M059J (cell line): ENCODE data around the gene JAG2. TPM values are rescaled to one million over a fixed set of nuclear protein-coding genes. Genes with fewer than 3 reads are reported as not detected.

Experiments used
- DNase-seq: peaks from one replicate; pipeline ENCODE4 v3.0.0-alpha.2; 2012; ENCODE audit warnings: low read depth
- total RNA-seq: library from RNA; depleted of rRNA; stranded (reverse); fragments of >200 nt; shearing (Covaris generic); gene quantifications from 2 replicates; pipeline ENCODE4 v1.2.3, GENCODE V29; 2014

JAG2 gene
- total RNA-seq, 1 experiment from 2014 or later, result 0.44 TPM

- DNase-seq, result no peak
Measured at GRCh38 chr14:105139831-105140239, 28.7 kb downstream of the JAG2 start.

DNA sequence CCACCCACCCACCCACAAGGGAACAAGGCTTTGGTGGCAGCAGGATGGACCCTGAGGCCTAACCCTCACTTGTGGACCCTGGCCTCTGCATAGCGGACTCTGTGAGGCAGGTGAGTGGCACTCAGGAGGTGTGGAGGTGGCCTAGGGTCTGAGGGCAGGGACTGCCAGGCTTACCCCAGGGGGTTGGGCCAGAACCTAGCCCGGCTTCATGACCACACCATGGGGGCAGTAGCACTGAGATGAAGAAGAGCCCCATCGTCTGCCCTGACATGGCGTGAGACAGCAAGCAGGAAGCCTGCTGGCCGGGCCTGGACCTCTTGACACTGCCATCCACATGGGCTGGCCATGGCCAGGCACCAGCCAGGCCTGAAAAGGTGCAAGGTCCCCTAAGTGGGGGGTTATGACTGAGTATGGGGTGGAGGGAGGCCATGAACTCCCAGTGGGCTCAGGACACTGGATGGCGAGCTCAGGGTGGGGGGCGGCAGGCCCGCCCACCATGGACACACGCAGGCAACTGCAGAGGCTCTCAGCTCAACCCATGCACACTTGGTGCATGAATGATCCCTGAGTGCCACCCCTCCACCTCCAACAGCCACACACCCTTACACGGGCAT, 29.3 kb downstream of the JAG2 start:
- no peak for DNase-seq

DNA sequence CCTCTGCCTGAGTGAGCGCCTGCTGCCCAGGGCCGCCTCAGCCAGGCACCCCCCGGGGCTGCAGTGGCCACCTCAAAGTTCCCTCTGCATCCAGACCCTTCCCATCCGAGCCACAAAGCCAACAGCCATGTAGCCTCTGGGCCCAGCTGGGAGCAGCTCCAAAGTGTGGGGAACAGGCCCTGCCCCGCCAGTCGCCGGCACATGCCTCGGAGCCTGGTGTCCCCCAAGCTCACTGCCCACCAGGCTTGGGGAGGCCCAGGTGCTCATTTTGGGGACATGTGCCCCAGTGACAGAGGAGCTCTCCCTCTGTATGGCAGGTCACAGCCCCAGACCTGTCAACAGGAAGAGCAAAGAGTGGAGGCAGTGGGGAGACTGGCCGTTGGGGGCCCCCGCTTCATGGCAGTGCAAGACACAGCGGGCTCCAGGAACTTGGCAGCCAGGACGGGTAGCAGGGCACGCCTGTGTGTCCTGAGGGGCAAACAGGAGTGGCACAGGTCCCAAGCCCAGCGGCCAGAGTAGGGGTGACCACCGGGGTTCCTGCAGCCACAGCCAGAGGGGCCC, 29.9 kb downstream of the JAG2 start:
- DNase-seq, result no peak

GRCh38 chr14:105138021-105138541, 30.5 kb downstream of the JAG2 start:
- DNase-seq, result no peak

- no peak for DNase-seq
Measured at GRCh38 chr14:105137481-105138020, 31.0 kb downstream of the JAG2 start.

GRCh38 chr14:105136401-105137322, 31.9 kb downstream of the JAG2 start:
- DNase-seq, result no peak

DNA sequence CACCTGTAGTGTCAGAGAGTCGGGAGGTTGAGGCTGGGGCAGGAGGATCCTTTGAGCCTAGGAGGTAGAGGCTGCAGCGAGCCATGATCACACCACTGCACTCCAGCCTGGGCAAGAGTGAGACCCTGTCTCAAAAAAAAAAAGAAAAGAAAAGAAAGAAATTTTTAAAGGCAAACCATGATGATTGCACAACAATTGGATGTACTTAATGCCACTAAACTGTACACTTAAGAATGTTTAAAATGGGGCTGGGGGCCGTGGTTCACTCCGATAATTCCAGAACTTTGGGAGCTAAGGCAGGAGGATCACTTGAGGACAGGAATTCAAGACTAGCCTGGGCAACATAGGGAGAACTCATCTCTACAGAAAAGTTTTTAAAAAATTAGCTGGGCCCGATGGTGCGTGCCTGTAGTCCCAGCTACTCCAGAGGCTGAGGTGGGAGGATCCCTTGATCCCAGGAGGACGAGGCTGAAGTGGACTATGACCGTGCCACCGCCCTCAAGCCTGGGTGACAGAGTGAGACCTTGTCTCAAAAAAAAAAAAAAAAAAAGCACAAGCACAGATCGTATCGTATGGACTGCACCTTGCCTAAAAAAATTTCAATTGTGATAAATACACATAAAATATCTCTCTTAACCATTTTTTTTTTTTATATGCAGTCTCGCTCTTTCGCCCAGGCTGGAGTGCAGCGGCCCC, 32.7 kb downstream of the JAG2 start:
- DNase-seq, result no peak

DNA sequence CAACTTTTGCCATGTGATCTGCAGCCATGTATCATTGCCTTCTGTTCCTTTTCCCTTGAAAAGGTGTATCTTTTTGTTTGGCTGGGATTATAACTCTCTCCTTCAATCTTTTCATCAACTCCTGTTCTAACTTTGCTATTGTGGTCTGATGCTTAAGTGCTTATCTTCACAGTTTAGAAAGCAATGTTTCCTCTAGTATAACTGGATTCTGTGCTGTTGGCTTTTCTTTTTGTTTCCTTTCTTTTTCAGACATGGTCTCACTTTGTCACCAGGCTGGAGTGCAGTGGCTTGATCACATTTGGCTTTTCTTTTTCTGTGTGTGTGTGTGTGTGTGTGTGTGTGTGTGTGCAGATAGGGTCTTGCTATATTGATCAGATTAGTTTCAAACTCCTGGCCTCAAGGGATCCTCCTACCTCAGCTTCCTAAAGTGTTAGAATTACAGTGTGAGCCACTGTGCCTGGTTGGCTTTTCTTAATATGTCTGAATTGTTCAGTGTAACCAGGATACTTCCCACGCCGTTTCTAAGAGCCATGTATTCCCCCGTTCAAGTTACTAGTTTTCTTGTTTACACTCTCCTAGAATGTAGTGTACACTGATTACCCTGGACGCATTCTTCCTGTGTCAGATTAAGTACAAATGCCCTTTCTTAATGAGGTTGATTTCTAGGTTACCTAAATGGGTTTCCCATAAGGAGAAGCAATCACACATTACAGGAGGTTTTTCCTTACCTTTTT, 35.5 kb downstream of the JAG2 start:
- no peak for DNase-seq

GRCh38 chr14:105131241-105131640, 37.3 kb downstream of the JAG2 start:
- DNase-seq, result no peak

- DNase-seq, result no peak
Measured at GRCh38 chr14:105128059-105128458, 40.5 kb downstream of the JAG2 start.

DNA sequence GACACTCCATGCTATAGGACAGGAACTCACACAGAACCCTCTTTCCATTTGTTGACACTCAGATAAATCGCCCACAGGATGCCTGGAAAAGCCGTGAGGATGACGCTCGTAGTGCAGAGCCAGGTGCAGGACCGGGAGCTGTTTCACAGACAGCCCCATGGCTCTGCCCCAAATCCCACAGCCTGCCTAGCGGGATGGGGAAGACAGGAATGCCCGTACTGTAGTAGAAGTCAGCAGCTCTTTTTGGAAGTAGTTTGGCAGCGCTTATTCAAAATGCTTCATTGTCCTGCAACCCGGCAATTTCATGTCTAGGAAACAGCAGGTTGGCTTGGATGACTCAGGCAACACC, 41.6 kb downstream of the JAG2 start:
- no peak for DNase-seq

DNA sequence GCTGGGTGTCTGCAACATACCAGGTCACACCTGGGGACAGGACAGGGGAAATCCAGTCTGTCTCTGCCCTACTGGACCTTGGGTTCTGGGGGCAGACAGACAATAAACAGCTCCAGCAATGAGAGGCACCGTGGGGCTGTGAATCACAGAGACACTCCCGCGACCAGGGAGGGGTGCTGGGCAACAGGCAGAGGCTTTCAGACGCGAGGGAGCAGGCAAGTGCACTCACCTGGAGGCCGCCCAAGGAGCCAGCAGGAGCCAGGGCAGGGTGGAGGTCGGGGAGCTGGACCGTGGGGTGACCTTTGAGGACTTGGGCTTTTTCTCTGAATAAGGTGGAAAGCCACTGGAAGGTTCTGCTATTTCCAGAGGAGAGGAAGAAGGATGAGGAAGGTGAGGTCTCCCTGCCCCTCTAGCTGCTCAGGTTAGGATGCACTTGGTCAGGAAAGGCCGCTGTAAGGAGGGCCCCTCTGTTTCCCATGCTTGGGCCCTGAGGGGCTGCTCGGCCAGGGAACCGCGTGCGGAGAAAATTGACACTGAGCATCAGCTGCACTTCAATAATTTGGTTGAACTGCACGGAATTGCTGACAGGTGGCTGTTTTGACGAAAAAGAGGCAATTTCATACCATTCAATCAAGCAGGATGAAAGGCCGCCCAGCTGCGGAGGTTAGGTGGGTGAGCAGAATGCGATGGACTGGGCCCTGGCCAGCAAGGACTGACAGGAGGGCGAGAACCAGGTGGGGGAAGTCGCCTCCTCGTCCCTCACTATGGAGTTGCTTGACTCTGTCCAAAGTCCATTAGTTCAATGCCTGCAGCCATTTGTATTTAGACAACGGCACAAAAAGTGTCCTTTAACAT, 42.2 kb downstream of the JAG2 start:
- DNase-seq, result no peak

GRCh38 chr14:105124823-105125222, 43.8 kb downstream of the JAG2 start:
- no peak for DNase-seq

DNA sequence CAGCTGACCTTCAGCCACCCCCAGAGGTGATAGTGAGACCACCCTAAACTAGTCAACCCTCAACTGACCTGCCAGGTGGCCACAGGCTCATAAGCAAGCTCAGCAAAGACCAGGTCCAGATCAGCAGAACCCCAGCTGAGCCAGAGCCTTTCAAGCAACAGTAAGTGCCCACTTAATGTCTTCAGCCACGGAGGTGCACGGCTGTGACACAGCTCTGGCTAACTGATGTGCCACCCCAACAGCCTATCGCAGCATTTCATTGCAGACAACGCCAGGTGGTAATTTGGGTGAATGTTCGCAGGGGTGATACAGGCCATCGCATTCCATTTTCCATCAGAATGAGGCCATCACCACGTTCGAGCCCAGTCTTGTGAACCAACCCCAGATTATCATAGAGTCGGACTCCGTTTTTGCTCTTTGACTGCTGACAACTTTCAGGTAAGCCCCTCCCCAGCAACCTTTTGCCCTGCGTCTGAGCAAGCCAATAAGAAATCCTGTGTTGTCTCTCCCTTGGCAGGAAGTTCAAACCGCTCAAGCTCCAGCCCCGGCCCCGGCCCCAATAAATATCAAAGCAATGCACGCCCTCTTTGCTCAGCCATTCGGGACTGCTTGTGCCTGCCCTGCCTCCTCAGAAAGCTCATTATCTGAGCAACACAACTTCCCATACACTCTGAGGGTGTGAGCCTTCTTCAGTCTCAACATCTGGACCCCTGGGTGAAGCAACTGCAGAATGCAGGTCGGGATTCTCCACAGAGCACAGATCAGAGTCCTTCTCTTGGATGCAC, 44.4 kb downstream of the JAG2 start:
- DNase-seq, result no peak

DNA sequence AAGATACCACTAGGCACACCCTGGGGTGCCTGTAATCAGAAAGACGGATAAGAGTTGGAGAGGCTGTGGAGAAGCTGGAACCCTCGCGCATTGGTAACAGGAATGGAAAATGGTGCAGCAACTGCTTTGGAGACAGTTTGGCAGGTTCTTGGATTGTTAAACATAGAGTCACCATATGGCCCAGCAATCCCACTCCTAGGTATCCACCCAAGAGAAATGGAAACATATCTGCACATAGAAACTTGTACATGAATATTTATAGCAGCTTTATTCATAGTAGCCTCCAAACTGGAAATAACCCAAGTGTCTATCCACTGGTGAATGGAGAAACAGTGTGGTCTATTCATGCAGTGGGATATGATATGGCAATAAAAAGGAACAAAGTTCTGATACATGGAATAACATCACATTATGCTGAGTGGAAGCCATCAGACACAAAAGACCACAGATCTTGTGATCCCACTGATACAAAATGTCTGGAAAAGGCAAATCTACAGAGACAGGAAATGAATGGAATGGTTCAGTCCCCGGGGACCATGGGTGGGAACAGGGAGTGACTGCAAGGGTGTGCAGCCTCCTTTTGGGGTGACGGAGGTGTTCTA, 45.4 kb downstream of the JAG2 start:
- DNase-seq, result no peak

DNA sequence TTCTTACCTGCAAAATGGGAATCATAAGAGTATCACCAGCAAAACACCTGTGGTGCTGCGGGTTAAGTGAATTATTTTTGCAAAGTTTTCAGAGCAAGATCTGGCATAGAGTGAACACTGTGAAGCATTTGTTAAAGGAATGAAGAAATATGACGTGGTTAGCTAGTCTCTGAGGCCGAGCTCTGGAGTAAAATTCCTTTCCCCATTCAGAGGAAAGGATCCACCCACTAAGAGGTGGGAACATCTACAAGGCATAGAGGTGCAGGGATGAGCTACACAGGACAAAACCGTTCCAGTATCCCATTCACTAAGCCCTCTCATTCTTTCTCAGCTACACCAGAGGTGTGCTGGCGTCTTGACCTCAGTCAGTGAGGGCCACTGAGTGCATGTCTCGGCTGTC, 48.5 kb downstream of the JAG2 start:
- DNase-seq, result no peak

DNA sequence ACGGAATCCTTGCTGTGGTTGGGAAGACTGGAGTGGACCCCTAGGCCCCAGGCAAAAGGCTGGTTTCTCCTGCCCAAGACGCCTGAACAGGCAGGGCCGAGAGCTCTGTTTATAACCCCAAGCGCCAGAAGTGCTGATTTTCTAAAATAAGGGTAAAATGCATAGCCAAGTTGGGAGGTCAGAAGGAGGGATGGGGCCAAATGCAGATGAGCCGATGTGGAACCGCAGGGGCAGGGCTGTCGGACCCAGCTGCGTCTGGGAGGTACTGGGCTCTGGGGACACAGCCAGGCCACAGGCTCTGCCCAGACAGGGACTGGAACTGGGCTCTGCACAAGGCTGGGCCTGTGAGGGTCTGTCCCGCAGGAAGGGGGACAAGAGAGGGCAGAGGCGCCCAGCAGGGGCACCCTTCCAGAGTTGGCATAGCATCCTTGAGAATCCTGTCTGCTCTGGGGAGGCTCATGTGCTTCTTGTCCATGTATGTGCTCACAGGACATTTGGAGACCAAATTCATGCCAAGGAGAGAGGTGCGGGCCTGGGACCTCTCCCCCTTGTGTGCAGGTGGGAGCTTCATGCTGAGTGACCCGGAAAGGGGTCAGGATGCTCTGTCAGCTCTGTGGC, 49.1 kb downstream of the JAG2 start:
- DNase-seq, result no peak

DNA sequence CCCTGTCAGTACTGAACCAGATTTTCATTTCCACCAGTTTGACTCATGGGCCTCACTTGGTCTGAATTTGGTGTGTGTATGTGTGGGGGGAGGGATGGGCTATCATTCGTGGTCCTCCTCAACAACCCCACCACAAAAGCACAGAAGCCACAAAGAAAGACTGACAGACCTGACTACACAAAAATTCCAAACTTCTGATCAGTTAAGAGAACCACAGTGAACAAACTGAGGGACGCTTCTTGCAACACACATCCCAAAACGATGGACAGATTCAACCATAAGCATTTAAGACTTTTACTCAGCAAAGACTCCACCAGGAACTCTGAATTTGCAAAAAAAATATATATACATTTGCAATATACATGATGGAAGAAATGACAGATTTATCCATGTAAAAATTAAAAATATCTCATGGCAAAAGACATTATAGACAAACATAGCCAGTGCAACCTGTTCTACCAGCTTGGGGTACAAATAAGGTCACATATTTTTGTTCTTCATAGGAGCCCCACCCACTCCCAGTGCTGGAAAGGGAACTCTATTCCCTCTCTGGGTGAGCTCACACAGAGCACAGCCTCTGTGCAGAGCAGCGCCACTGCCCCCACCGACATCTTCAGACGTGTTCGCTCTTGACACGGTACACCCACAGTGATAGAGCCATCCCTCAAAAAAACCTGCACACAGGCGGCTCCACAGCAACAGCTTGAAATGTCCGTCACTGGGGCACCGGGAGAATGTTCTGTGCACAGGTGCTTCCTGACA, 49.7 kb downstream of the JAG2 start:
- no peak for DNase-seq
